HG03432 (cell line): ENCODE data around the gene TMEM98.
"Not testable (repeated sequence)": the region's sequence is repeated elsewhere in the genome, so short reads cannot be mapped to it uniquely, and the experiment has no call there.

ENCODE experiments used
- ATAC-seq: cut with Tn5 transposase; IDR thresholded peaks from one replicate; pipeline ENCODE4 v1.9.1; 2021; ENCODE audit warnings: mild to moderate bottlenecking, moderate library complexity; ENCODE audit not compliant: unreplicated experiment

Gene TMEM98

GRCh38 chr17:32914181-32914580, 13.8 kb upstream of the TMEM98 start:
- ATAC-seq = no peak

GRCh38 chr17:32915245-32915644, 12.7 kb upstream of the TMEM98 start:
- no peak for ATAC-seq

GRCh38 chr17:32916134-32916533, 11.8 kb upstream of the TMEM98 start:
- no peak for ATAC-seq

- no peak for ATAC-seq
Observed at GRCh38 chr17:32917081-32917480, 10.9 kb upstream of the TMEM98 start.

- no peak for ATAC-seq
Observed at GRCh38 chr17:32917842-32918241, 10.1 kb upstream of the TMEM98 start.

GRCh38 chr17:32919876-32920275, 8.1 kb upstream of the TMEM98 start:
- ATAC-seq = not testable (repeated sequence)

- ATAC-seq = no peak
Observed at GRCh38 chr17:32920293-32920692, 7.7 kb upstream of the TMEM98 start.

GRCh38 chr17:32921017-32921416, 6.9 kb upstream of the TMEM98 start:
- ATAC-seq = no peak

- ATAC-seq = not testable (repeated sequence)
Observed at GRCh38 chr17:32923905-32924304, 4.0 kb upstream of the TMEM98 start.

GRCh38 chr17:32926183-32926582, 1.8 kb upstream of the TMEM98 start:
- ATAC-seq = no peak

GRCh38 chr17:32926789-32927188, 1.2 kb upstream of the TMEM98 start:
- not testable (repeated sequence) for ATAC-seq

- ATAC-seq = no peak
Observed at GRCh38 chr17:32927201-32927723, 691 bp upstream of the TMEM98 start.

GRCh38 chr17:32928586-32929535, 908 bp downstream of the TMEM98 start:
- ATAC-seq = no peak

GRCh38 chr17:32929588-32929987, 1.6 kb downstream of the TMEM98 start:
- ATAC-seq = no peak

- no peak for ATAC-seq
Observed at GRCh38 chr17:32930512-32930911, 2.6 kb downstream of the TMEM98 start.

- no peak for ATAC-seq
Observed at GRCh38 chr17:32931686-32932085, 3.7 kb downstream of the TMEM98 start.

GRCh38 chr17:32933881-32934280, 5.9 kb downstream of the TMEM98 start:
- ATAC-seq = no peak

- ATAC-seq = no peak
Observed at GRCh38 chr17:32935726-32936125, 7.8 kb downstream of the TMEM98 start.

GRCh38 chr17:32936186-32936893, 8.4 kb downstream of the TMEM98 start:
- ATAC-seq = no peak

GRCh38 chr17:32936894-32937500, 9.0 kb downstream of the TMEM98 start:
- no peak for ATAC-seq

GRCh38 chr17:32940706-32941390, 12.9 kb downstream of the TMEM98 start:
- ATAC-seq = no peak
